HepG2 (cell line): Measurements from ENCODE around the gene SNUPN. TPM values are rescaled to one million over a fixed set of nuclear protein-coding genes. Genes with fewer than 3 reads are reported as not detected.

Experiments used
- ATAC-seq: fragments of 200-7000 bp; cut with Tn5 transposase; 3 replicates; pipeline ENCODE4 v1.9.1; 2020; ENCODE audit warnings: mild to moderate bottlenecking, moderate library complexity
- BruUV-seq: library from RNA; stranded (reverse); fragments of 400-500 nt; replicated peaks from 2 replicates; lab custom pipeline; 2021; lab: Mats Ljungman, UMichigan
- CTCF ChIA-PET: fragments of 300-600 bp; formaldehyde crosslinking; extraction: SDS; loops from one replicate; lab custom pipeline; 2021; ENCODE audit warnings: low total read pairs, inconsistent platforms, low intra/inter-chr PET ratio; lab: Yijun Ruan, JAX
- POLR2A ChIA-PET: fragments of 350-600 bp; sonication (Branson Sonifier 250); formaldehyde crosslinking; loops from one replicate; lab custom pipeline; 2020; ENCODE audit warnings: antibody characterized with exemption, inconsistent platforms; lab: Yijun Ruan, JAX
- DNase-seq: peaks from one replicate; pipeline ENCODE4 v3.0.0-alpha.2; 2015; ENCODE audit warnings: low spot score
- FAIRE-seq: peaks from 3 replicates; lab custom pipeline; 2011; peaks lifted over from hg19 to GRCh38; lab: Jason Lieb, UNC
- H2AFZ ChIP-seq: one replicate; pipeline ENCODE4 v1.6.1; 2011; ENCODE audit warnings: low read length, inconsistent platforms
- H3K27ac ChIP-seq: fragments of 300-600 bp; 3 replicates; pipeline ENCODE4 v1.8.0; 2011; ENCODE audit warnings: mixed run types, mild to moderate bottlenecking, mixed read lengths, low read length, inconsistent platforms; ENCODE audit not compliant: insufficient read depth; ENCODE audit errors: extremely low read length
- H3K27me3 ChIP-seq, 2 experiments: fragments of 200-600 bp in 1 of 2; 2 replicates in 1 of 2; 3 replicates in 1 of 2; pipeline versions ENCODE4 v1.6.0 to v1.8.0; 2011; ENCODE audit warnings: low read length in 2 of 2, mild to moderate bottlenecking in 2 of 2, moderate library complexity in 2 of 2, inconsistent platforms in 1 of 2; ENCODE audit not compliant: insufficient read depth in 2 of 2, control insufficient read depth in 1 of 2
- H3K36me3 ChIP-seq, 2 experiments: fragments of 200-600 bp in 1 of 2; replicated peaks in 1 of 2; 2 replicates in 1 of 2; 3 replicates in 1 of 2; pipeline versions ENCODE4 v1.5.1 to v1.8.0; 2011; ENCODE audit warnings: low read length in 2 of 2, inconsistent platforms in 1 of 2; ENCODE audit not compliant: insufficient read depth in 2 of 2, control insufficient read depth in 1 of 2
- H3K4me1 ChIP-seq: 2 replicates; pipeline ENCODE4 v1.5.1; 2012; ENCODE audit warnings: low read length, inconsistent platforms; ENCODE audit not compliant: insufficient read depth
- H3K4me2 ChIP-seq: 2 replicates; pipeline ENCODE4 v1.6.0; 2011; ENCODE audit warnings: low read depth, low read length, inconsistent platforms
- H3K4me3 ChIP-seq, 3 experiments: fragments of 200-600 bp in 1 of 3; sonication (generic), shearing (Covaris generic) in 1 of 3; replicated peaks in 1 of 3; 2 replicates each; pipeline ENCODE4 v1.5.1; 2011 to 2016; ENCODE audit warnings: low read length in 3 of 3, inconsistent platforms in 2 of 3, low read depth in 2 of 3, mild to moderate bottlenecking in 2 of 3, control low read depth in 1 of 3, mixed read lengths in 1 of 3; ENCODE audit not compliant: insufficient read depth in 1 of 3
- H3K79me2 ChIP-seq: one replicate; pipeline ENCODE4 v1.6.1; 2011; ENCODE audit warnings: low read length, inconsistent platforms; ENCODE audit not compliant: insufficient read depth
- H3K9ac ChIP-seq: 2 replicates; pipeline ENCODE4 v1.6.0; 2011; ENCODE audit warnings: mild to moderate bottlenecking, low read depth, low read length, inconsistent platforms; ENCODE audit not compliant: insufficient read depth
- H3K9me3 ChIP-seq: 2 replicates; pipeline ENCODE4 v1.5.1; 2012; ENCODE audit warnings: mild to moderate bottlenecking, low read length
- H4K20me1 ChIP-seq: 2 replicates; pipeline ENCODE4 v1.6.0; 2011; ENCODE audit warnings: inconsistent platforms, mild to moderate bottlenecking, low read length, moderate library complexity; ENCODE audit not compliant: insufficient read depth
- ARNT ChIP-seq: fragments of 450-650 bp; IDR thresholded peaks from 2 replicates; pipeline ENCODE4 v1.6.1; 2017
- EP300 ChIP-seq, 3 experiments: sonication (generic) in 1 of 3; formaldehyde crosslinking in 1 of 3; IDR thresholded peaks; 2 replicates each; pipeline versions ENCODE4 v1.5.1 to v1.6.1; 2011 to 2020; ENCODE audit warnings: low read depth in 2 of 3, low read length in 2 of 3, borderline replicate concordance in 1 of 3, improper control_type of control experiment in 1 of 3, mild to moderate bottlenecking in 1 of 3, missing genetic modification reagents in 1 of 3, moderate library complexity in 1 of 3
- GATA4 ChIP-seq: sonication (generic); IDR thresholded peaks from 2 replicates; pipeline ENCODE4 v1.6.1; 2016; ENCODE audit warnings: antibody characterized with exemption, low read depth, borderline replicate concordance
- PHF5A ChIP-seq: IDR thresholded peaks from one replicate; pipeline ENCODE4 v1.6.1; 2018; ENCODE audit warnings: low read depth, missing genetic modification reagents; ENCODE audit not compliant: unreplicated experiment
- ZBTB4 ChIP-seq: sonication (generic); formaldehyde crosslinking; IDR thresholded peaks from 2 replicates; pipeline ENCODE4 v1.4.0; 2020; ENCODE audit warnings: missing genetic modification reagents, mild to moderate bottlenecking, borderline replicate concordance
- ZFP90 ChIP-seq: sonication (generic); formaldehyde crosslinking; IDR thresholded peaks from 2 replicates; pipeline ENCODE4 v1.8.0; 2022; ENCODE audit warnings: missing genetic modification reagents, mild to moderate bottlenecking, inconsistent platforms, borderline replicate concordance
- ZNF138 ChIP-seq: sonication (generic); formaldehyde crosslinking; IDR thresholded peaks from 2 replicates; pipeline ENCODE4 v1.5.0; 2020; ENCODE audit warnings: mild to moderate bottlenecking, low read depth, missing genetic modification reagents
- ZNF33B ChIP-seq: sonication (generic); formaldehyde crosslinking; IDR thresholded peaks from 2 replicates; pipeline ENCODE4 v1.5.1; 2020; ENCODE audit warnings: mild to moderate bottlenecking, missing genetic modification reagents
- ZNF441 ChIP-seq: sonication (generic); formaldehyde crosslinking; IDR thresholded peaks from 2 replicates; pipeline ENCODE4 v1.7.0; 2021; ENCODE audit warnings: missing genetic modification reagents, borderline replicate concordance
- ZNF503 ChIP-seq: sonication (generic); formaldehyde crosslinking; IDR thresholded peaks from 2 replicates; pipeline ENCODE4 v1.4.0; 2020; ENCODE audit warnings: missing genetic modification reagents
- ZNF547 ChIP-seq: sonication (generic); formaldehyde crosslinking; IDR thresholded peaks from 2 replicates; pipeline ENCODE4 v1.5.1; 2020; ENCODE audit warnings: mild to moderate bottlenecking, missing genetic modification reagents
- ZNF687 ChIP-seq: sonication (generic); formaldehyde crosslinking; IDR thresholded peaks from 2 replicates; pipeline ENCODE4 v1.5.1; 2020; ENCODE audit warnings: mild to moderate bottlenecking, missing genetic modification reagents, moderate library complexity
- ZNF703 ChIP-seq: sonication (generic); formaldehyde crosslinking; IDR thresholded peaks from 2 replicates; pipeline ENCODE4 v1.5.1; 2020; ENCODE audit warnings: missing genetic modification reagents, mild to moderate bottlenecking, moderate library complexity, borderline replicate concordance
- ZNF713 ChIP-seq: sonication (generic); formaldehyde crosslinking; IDR thresholded peaks from 2 replicates; pipeline ENCODE4 v1.4.0; 2020; ENCODE audit warnings: mild to moderate bottlenecking, missing genetic modification reagents
- WGBS: methylation state at CpG from one replicate; pipeline ENCODE4 v1.1.6; 2017; ENCODE audit warnings: low lambda C conversion rate; 5-methylcytosine and 5-hydroxymethylcytosine counted together
- in situ Hi-C: cut with HindIII; loops from 2 replicates; pipeline ENCODE4 v1.10.0; 2017; ENCODE audit warnings: low pct_unique_long_range_greater_than_20kb; ENCODE audit not compliant: extremely low pct_ligation_motif_present
- intact Hi-C: fragments of 100-400 bp; cut with micrococcal nuclease; formaldehyde crosslinking; loops from one replicate; pipeline ENCODE4 v1.10.0; 2022; ENCODE audit not compliant: unreplicated experiment
- polyA plus RNA-seq, 8 experiments: library from polyadenylated mRNA; depleted of rRNA in 3 of 8; stranded (reverse) in 7 of 8; unstranded in 1 of 8; fragments of >200 nt; fragmentation: Illumina TruSeq in 4 of 8; extraction: Trizol in 4 of 8; gene quantifications; 2 replicates each; pipeline versions ENCODE4 v1.2.1 to v1.2.3, GENCODE V29; 2011 to 2016; ENCODE audit warnings: low read depth in 4 of 8, missing spikeins in 1 of 8, mixed read lengths in 1 of 8; ENCODE audit not compliant: insufficient read depth in 1 of 8
- total RNA-seq, 5 experiments: library from RNA; depleted of rRNA; stranded (reverse); fragments of >200 nt; fragmentation: Illumina TruSeq; extraction: Trizol; gene quantifications; 2 replicates each; pipeline ENCODE4 v1.2.3, GENCODE V29; 2016; ENCODE audit warnings: low read depth in 1 of 5

SNUPN gene
- total and polyA plus RNA-seq, 2 of the 13 experiments (the other 11 are each of a cell fraction or from before 2014, with no cell fraction given) = 9.0 to 16.4 TPM

GRCh38 chr15:75596703-75597345 is 28.7 kb downstream of the SNUPN start:
- peaks cover 8 to 24% of the 10 kb centered on the region in 2 experiments; a peak in 4 of 5 replicates for H3K36me3 ChIP-seq
- no peaks in the 10 kb centered on the region for H3K4me1 ChIP-seq
- no peak for DNase-seq
- H4K20me1 ChIP-seq = no peaks in the 10 kb centered on the region
- intact Hi-C loops = no loop called here
- H3K9ac ChIP-seq = no peak overlapping the region
- no peak overlapping the region for H3K4me3 ChIP-seq
- no peak for TF ChIP-seq ARNT
- no peak for TF ChIP-seq EP300 (IDR thresholded peaks at IDR 0.05; ENCODE audit: low read depth in 2 of 2, low read length in 2 of 2)
- no peak for TF ChIP-seq EP300 (CRISPR knock-in tag; IDR thresholded peaks at IDR 0.05; ENCODE audit: borderline replicate concordance)
- no peak for TF ChIP-seq ZNF503 (CRISPR knock-in tag)
- no peak for TF ChIP-seq ZNF713 (CRISPR knock-in tag)
- TF ChIP-seq ZNF547 (CRISPR knock-in tag) = no peak
- no peak for TF ChIP-seq ZNF703
- TF ChIP-seq PHF5A (CRISPR knock-in tag) = no peak
- TF ChIP-seq ZBTB4 (CRISPR knock-in tag) = no peak
- no peak for TF ChIP-seq ZFP90 (CRISPR knock-in tag)
- TF ChIP-seq ZNF138 = no peak
- TF ChIP-seq ZNF687 (CRISPR knock-in tag) = no peak
- TF ChIP-seq GATA4 = no peak
- no peak for TF ChIP-seq ZNF441 (CRISPR knock-in tag)
- no peak for TF ChIP-seq ZNF33B
- TF ChIP-seq, all 625 proteins: peak for 0
- Histone ChIP-seq H3K9me3 (no peaks in the 10 kb centered on the region), H3K27ac (no peak overlapping the region), H3K4me2 (no peak overlapping the region), H3K27me3 (no peaks in the 10 kb centered on the region), H2AFZ (no peak overlapping the region), H3K79me2 (no peaks in the 10 kb centered on the region)
- FAIRE-seq = no peak
- in situ Hi-C loops = no loop called here
- ChIA-PET CTCF (no interaction called here), POLR2A (interaction anchor here (0.6 kb wide), 1 partner anchor 7 kb away, joined by 3 read pairs; no protein-coding TSS in a partner anchor)
- no TSS peak for BruUV-seq
- 97% methylated on average over 2 of the region's 3 CpGs for WGBS
- no peak for ATAC-seq
